CD8-positive, alpha-beta memory T cell (primary cell): ENCODE data around the gene FOSL2. TPM values are rescaled to one million over a fixed set of nuclear protein-coding genes. Genes with fewer than 3 reads are reported as not detected.

ENCODE experiments used
- CTCF ChIA-PET: fragments of 350-600 bp; sonication (Branson Sonifier 250); formaldehyde crosslinking; loops from one replicate; lab custom pipeline; 2021; ENCODE audit warnings: antibody characterized with exemption; lab: Charles Lee
- POLR2A ChIA-PET: fragments of 350-600 bp; sonication (Branson Sonifier 250); formaldehyde crosslinking; loops from one replicate; lab custom pipeline; 2021; ENCODE audit warnings: antibody characterized with exemption; lab: Charles Lee
- DNase-seq, 5 donors: peaks; one replicate each; pipeline versions ENCODE4 v3.0.0 to v3.0.0-alpha.2; 2020 to 2022; ENCODE audit warnings: mixed read lengths in 1 of 5
- H3K27ac ChIP-seq: one replicate; pipeline ENCODE4 v1.7.0; 2013; ENCODE audit warnings: low read depth, mild to moderate bottlenecking, low read length, moderate library complexity
- H3K27me3 ChIP-seq: 2 replicates; pipeline ENCODE4 v1.7.0; 2013; ENCODE audit warnings: low read length, mild to moderate bottlenecking; ENCODE audit not compliant: insufficient read depth, poor library complexity, severe bottlenecking
- H3K36me3 ChIP-seq: 2 replicates; pipeline ENCODE4 v1.7.0; 2013; ENCODE audit warnings: mild to moderate bottlenecking, low read length, moderate library complexity; ENCODE audit not compliant: insufficient read depth
- H3K4me1 ChIP-seq: 2 replicates; pipeline ENCODE4 v1.7.0; 2013; ENCODE audit warnings: mild to moderate bottlenecking, low read length, moderate library complexity; ENCODE audit not compliant: insufficient read depth
- H3K4me3 ChIP-seq: 2 replicates; pipeline ENCODE4 v1.7.0; 2013; ENCODE audit warnings: mild to moderate bottlenecking, low read length
- H3K9me3 ChIP-seq: 2 replicates; pipeline ENCODE4 v1.7.0; 2013; ENCODE audit warnings: mild to moderate bottlenecking, low read length
- H3K27ac Mint-ChIP-seq, 8 donors: one replicate each; pipeline ENCODE4 v1.8.0; 2020 to 2021; ENCODE audit warnings: mixed read lengths in 8 of 8, mild to moderate bottlenecking in 6 of 8, inconsistent platforms in 3 of 8, moderate library complexity in 3 of 8
- H3K27me3 Mint-ChIP-seq, 2 donors: one replicate each; pipeline ENCODE4 v1.8.0; 2020 to 2021; ENCODE audit warnings: mixed read lengths in 2 of 2, mild to moderate bottlenecking in 1 of 2, moderate library complexity in 1 of 2
- H3K36me3 Mint-ChIP-seq, 3 donors: one replicate each; pipeline ENCODE4 v1.8.0; 2020 to 2021; ENCODE audit warnings: mixed read lengths in 3 of 3, inconsistent platforms in 1 of 3, mild to moderate bottlenecking in 1 of 3
- H3K4me1 Mint-ChIP-seq, 3 donors: one replicate each; pipeline ENCODE4 v1.8.0; 2020 to 2021; ENCODE audit warnings: mixed read lengths in 3 of 3, inconsistent platforms in 1 of 3, mild to moderate bottlenecking in 1 of 3
- H3K4me3 Mint-ChIP-seq, 7 donors: one replicate each; pipeline ENCODE4 v1.8.0; 2020 to 2021; ENCODE audit warnings: mixed read lengths in 7 of 7, mild to moderate bottlenecking in 6 of 7, moderate library complexity in 4 of 7, inconsistent platforms in 2 of 7
- H3K9me3 Mint-ChIP-seq, 5 donors: one replicate each; pipeline ENCODE4 v1.8.0; 2020 to 2022; ENCODE audit warnings: mixed read lengths in 5 of 5, mild to moderate bottlenecking in 3 of 5, moderate library complexity in 2 of 5, inconsistent platforms in 1 of 5
- polyA plus RNA-seq: library from polyadenylated mRNA; unstranded; fragments of 300-500 nt; fragmentation: Illumina TruSeq; gene quantifications from one replicate; pipeline ENCODE4 v1.2.3, GENCODE V29; 2021
- total RNA-seq, 2 experiments: library from RNA; stranded (reverse); gene quantifications; one replicate each; pipeline ENCODE4 v1.2.3, GENCODE V29; 2021

FOSL2 gene
- total and polyA plus RNA-seq, 3 experiments from 2014 or later, result 14.1 to 47.3 (median 46.2) TPM

DNA sequence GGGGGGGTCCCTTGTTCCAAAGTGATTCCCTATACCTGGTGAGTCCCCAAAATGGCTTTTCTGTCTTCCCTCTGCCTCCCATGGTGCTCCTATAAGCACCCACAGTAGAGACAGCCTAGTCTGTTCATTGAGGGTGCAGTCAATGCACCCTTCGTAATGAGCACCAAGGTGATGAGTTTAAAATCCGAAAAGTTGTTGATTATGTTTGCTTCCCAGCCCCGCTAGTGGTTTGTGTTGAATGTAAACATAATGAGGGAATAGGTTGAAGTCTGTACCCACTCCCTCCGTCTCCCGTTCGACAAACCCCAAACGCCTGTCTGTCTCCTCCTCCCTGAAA, 2.3 kb downstream of the FOSL2 start:
- no peak for DNase-seq
- H3K4me3 Mint-ChIP-seq, result no peak overlapping the region
- CTCF ChIA-PET, result no interaction called here
- Histone ChIP-seq H3K27ac (peak overlapping the region; percentile 89), H3K4me1 (peaks cover 25% of the 10 kb centered on the region), H3K27me3 (no peaks in the 10 kb centered on the region), H3K9me3 (no peaks in the 10 kb centered on the region), H3K4me3 (peak overlapping the region; percentile 56), H3K36me3 (peaks cover 4% of the 10 kb centered on the region)
- POLR2A ChIA-PET, result no interaction called here
- peaks cover 0 to 27% (median 0%) of the 10 kb centered on the region in 3 donors for H3K36me3 Mint-ChIP-seq
- peaks cover 0 to 6% of the 10 kb centered on the region in 2 donors for H3K27me3 Mint-ChIP-seq
- H3K4me1 Mint-ChIP-seq, result peaks cover 25 to 38% (median 28%) of the 10 kb centered on the region in 3 donors
- H3K9me3 Mint-ChIP-seq, result peaks cover 0 to 2% (median 2%) of the 10 kb centered on the region in 5 donors
- H3K27ac Mint-ChIP-seq, result no peak overlapping the region

DNA sequence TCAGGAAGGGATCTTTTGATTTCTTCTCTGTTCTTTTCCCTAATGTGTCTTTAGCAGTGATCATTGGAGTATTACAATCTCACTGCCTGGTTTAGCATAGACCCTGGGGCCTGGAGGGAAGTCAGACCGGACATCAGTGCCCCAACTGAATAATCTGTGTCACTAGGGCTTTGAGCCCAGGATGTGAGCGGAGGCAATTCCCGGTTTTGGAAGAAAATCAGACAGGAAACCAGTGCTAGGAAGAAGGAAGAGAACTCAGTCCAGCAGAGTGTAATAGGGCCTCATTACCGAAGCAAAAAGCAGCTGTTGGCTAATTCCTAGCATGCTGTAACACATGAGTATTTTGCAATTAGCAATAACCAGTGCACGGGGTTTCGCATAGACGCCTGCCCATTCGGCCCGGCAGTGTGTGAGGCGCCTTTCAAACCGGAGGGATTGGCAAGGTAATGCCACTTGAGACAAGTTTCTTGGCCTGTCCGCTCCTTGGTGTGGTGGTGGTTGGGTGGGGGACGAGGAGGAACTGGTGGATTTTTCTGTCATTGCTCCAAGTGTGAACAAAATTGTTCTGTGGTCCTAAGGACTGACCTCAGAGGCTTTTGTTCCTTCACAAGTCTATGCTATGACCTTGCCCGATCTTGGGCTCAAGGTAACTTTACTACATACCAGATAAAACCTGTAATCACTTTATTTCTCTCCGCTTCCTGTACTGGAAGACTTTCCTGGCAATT, 2.8 kb downstream of the FOSL2 start:
- Mint-ChIP-seq H3K27ac (no peak overlapping the region), H3K27me3 (peaks cover 0 to 6% of the 10 kb centered on the region in 2 donors), H3K9me3 (peaks cover 0 to 2% (median 2%) of the 10 kb centered on the region in 5 donors), H3K36me3 (peaks cover 0 to 30% (median 0%) of the 10 kb centered on the region in 3 donors), H3K4me3 (no peak overlapping the region), H3K4me1 (peaks cover 28 to 41% (median 32%) of the 10 kb centered on the region in 3 donors)
- Histone ChIP-seq H3K9me3 (no peaks in the 10 kb centered on the region), H3K4me1 (peaks cover 25% of the 10 kb centered on the region), H3K27ac (peak overlapping the region; percentile 0), H3K36me3 (peaks cover 4% of the 10 kb centered on the region), H3K27me3 (no peaks in the 10 kb centered on the region), H3K4me3 (peak overlapping the region; percentile 56)
- ChIA-PET POLR2A (interaction anchor here (0.7 to 1.0 kb wide), 2 partner anchors 15 to 23 kb away, joined by 3 to 5 read pairs; no protein-coding TSS in a partner anchor), CTCF (interaction anchor here (1.1 kb wide), 1 partner anchor 623 kb away, joined by 3 read pairs; no protein-coding TSS in a partner anchor)
- peak in 1 of 5 donors; percentile 46 for DNase-seq

DNA sequence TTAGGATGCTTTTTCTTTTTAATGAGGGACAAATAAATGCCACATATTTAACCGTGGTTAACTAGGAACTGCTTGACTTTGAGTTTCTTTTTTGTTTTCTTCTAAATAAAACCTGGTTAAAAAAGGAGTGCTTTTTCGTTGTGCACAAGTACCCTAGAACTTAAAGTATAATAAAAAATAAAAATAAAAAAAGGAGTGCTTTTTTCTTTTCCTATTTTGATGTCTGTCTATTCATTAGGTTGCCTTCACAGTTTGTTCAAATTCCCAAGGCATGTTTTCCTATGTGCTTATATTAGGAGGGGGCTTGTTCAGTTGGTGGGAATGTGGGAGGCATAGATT, 4.4 kb downstream of the FOSL2 start:
- H3K9me3 Mint-ChIP-seq, result peaks cover 0 to 2% (median 2%) of the 10 kb centered on the region in 5 donors
- ChIA-PET CTCF (interaction anchor here (1.3 to 1.5 kb wide), 2 partner anchors 12 to 692 kb away, joined by 3 read pairs; no protein-coding TSS in a partner anchor), POLR2A (no interaction called here)
- Histone ChIP-seq H3K36me3 (peaks cover 4% of the 10 kb centered on the region), H3K4me1 (peaks cover 16% of the 10 kb centered on the region), H3K27me3 (no peaks in the 10 kb centered on the region), H3K9me3 (no peaks in the 10 kb centered on the region), H3K4me3 (no peak overlapping the region), H3K27ac (no peak overlapping the region)
- peak overlapping the region in 4 of 7 donors; percentile 9 to 61 (median 41) for H3K4me3 Mint-ChIP-seq
- H3K27me3 Mint-ChIP-seq, result peaks cover 0 to 6% of the 10 kb centered on the region in 2 donors
- peak overlapping the region in 4 of 8 donors; percentile 13 to 70 (median 54) for H3K27ac Mint-ChIP-seq
- peaks cover 31 to 45% (median 37%) of the 10 kb centered on the region in 3 donors for H3K4me1 Mint-ChIP-seq
- DNase-seq, result no peak
- H3K36me3 Mint-ChIP-seq, result peaks cover 0 to 39% (median 0%) of the 10 kb centered on the region in 3 donors

DNA sequence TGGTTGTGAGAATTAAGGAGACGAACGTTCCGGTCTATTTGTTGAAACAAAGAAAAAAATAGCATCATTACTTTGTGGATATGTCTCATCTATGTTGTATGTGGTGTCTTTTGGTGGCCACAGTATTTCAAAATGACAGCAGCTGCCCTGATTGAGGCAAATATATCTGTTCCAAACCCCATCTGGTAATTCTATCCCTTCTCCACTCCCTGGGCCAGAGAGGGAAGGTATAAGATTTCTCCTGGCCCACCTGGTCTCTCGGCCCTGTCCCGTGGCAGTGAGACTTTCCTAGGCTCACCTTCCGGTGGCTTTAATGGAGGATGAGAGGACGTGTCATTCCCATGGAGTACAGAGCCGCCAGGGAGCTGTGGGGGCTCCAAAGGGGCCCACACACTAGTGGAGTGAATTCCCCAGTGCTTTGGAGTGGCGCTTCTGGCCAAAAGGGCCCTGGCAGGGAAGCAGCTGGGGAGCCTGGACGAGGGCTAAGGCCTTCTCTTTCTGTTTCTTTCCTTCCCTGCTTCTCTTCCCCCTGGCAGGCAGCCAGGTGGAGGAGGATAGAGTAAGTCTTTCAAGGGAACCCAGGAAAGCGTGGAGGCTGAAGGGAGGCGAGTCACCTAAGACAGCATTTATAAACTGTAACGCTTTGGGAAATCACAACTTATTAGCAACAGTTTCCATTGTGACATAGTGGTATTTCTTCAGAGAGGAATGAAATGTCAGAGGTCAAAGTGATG, 5.6 kb downstream of the FOSL2 start:
- Mint-ChIP-seq H3K4me3 (peak overlapping the region in 3 of 7 donors; percentile 7 to 61 (median 59)), H3K27ac (peak overlapping the region in 5 of 8 donors; percentile 5 to 96 (median 64)), H3K4me1 (peaks cover 40 to 56% (median 50%) of the 10 kb centered on the region in 3 donors), H3K36me3 (peaks cover 0 to 41% (median 0%) of the 10 kb centered on the region in 3 donors), H3K27me3 (peaks cover 0 to under 1% of the 10 kb centered on the region in 2 donors), H3K9me3 (no peaks in the 10 kb centered on the region)
- DNase-seq, result no peak
- Histone ChIP-seq H3K4me3 (no peak overlapping the region), H3K4me1 (peaks cover 24% of the 10 kb centered on the region), H3K27ac (no peak overlapping the region), H3K9me3 (no peaks in the 10 kb centered on the region), H3K36me3 (peaks cover 4% of the 10 kb centered on the region), H3K27me3 (no peaks in the 10 kb centered on the region)
- POLR2A ChIA-PET, result no interaction called here
- CTCF ChIA-PET, result no interaction called here

DNA sequence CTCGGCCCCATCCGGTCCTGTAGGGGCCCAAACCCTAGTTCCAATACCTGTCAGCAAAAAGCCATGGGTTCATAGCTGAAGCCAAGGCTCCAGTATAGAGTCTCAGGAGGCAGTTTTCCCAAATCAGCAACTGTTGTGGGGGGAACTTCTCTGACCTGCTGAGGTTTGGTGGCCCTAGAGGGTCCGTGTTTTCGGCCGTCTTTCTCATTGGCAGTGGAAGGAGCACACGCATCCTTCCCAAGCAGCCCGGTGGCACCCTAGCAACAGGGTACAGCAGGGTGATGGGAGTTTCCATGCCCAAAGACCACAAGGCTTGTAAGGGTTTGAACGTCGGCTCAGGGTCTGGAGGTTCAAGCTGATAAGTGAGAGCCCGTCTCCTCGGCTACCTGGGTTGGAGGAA, 6.6 kb downstream of the FOSL2 start:
- Mint-ChIP-seq H3K4me1 (peaks cover 49 to 62% (median 58%) of the 10 kb centered on the region in 3 donors), H3K36me3 (peaks cover 0 to 47% (median 0%) of the 10 kb centered on the region in 3 donors)
- peaks cover 33% of the 10 kb centered on the region for H3K4me1 ChIP-seq

DNA sequence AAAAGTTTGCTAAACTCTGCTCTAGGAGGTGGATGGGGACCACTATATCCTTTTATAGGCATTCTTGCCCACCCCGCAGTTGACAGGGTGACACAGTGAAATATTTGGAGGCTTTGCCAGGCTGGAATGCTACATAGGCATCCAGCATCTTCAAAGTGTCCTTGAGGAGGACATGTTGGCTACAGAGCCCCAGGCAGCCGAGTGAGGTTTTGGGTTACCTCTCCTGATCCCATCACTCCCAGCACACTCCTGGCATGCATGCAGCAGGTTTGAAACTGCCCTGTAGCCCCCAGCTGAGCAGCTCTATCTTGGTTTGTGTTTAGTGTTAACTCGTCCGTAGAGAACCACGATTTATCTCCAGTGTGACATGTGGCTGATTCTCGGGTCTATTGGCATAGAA, 7.3 kb downstream of the FOSL2 start:
- Histone ChIP-seq H3K4me3 (no peak overlapping the region), H3K36me3 (peaks cover 4% of the 10 kb centered on the region), H3K27ac (no peak overlapping the region), H3K27me3 (no peaks in the 10 kb centered on the region), H3K9me3 (no peaks in the 10 kb centered on the region), H3K4me1 (peaks cover 28% of the 10 kb centered on the region)
- Mint-ChIP-seq H3K9me3 (no peaks in the 10 kb centered on the region), H3K27me3 (no peaks in the 10 kb centered on the region), H3K4me1 (peaks cover 49 to 58% (median 58%) of the 10 kb centered on the region in 3 donors), H3K27ac (peak overlapping the region in 6 of 8 donors; percentile 6 to 96 (median 50)), H3K36me3 (peaks cover 0 to 50% (median 0%) of the 10 kb centered on the region in 3 donors), H3K4me3 (peak overlapping the region in 4 of 7 donors; percentile 8 to 79 (median 66))
- CTCF ChIA-PET, result interaction anchor here (3.9 kb wide), 1 partner anchor 9 kb away, joined by 14 read pairs; no protein-coding TSS in a partner anchor
- DNase-seq, result peak in 1 of 5 donors; percentile 12
- POLR2A ChIA-PET, result no interaction called here

More for the DNA sequence above, 6.6 kb downstream of the FOSL2 start:
- H3K27ac ChIP-seq, result no peak overlapping the region
- H3K36me3 ChIP-seq, result peaks cover 4% of the 10 kb centered on the region
- Mint-ChIP-seq H3K27ac (peak overlapping the region in 4 of 8 donors; percentile 13 to 96 (median 65)), H3K9me3 (no peaks in the 10 kb centered on the region), H3K4me3 (peak overlapping the region in 4 of 7 donors; percentile 23 to 79 (median 64)), H3K27me3 (no peaks in the 10 kb centered on the region)
- no peaks in the 10 kb centered on the region for H3K27me3 ChIP-seq
- no peak for DNase-seq
- no peak overlapping the region for H3K4me3 ChIP-seq
- ChIA-PET CTCF (no interaction called here), POLR2A (no interaction called here)
- H3K9me3 ChIP-seq, result no peaks in the 10 kb centered on the region

DNA sequence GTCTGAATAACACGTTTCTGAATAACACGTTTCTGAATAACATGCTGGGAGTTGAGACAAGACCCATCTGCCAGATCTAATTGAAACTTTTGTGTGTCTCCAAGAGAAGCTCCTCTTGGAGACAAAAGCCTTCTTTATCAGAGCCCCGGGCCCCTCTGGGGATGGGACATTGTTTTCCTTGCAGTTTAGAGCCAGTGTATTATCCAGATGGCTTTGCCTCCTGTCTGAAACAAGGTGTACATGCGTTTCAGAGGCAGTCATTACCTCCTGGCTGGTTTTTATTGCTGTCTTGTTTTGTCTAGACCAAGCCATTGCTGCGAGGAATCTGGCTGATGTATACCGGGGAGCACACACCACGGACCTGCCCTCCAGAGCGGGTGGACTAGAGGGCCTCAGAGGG, 7.8 kb downstream of the FOSL2 start:
- peaks cover 8% of the 10 kb centered on the region for H3K36me3 ChIP-seq
- H3K27ac ChIP-seq, result no peak overlapping the region
- H3K4me1 ChIP-seq, result peaks cover 27% of the 10 kb centered on the region
- ChIA-PET POLR2A (no interaction called here), CTCF (interaction anchor here (3.9 kb wide), 1 partner anchor 9 kb away, joined by 14 read pairs; no protein-coding TSS in a partner anchor)
- no peaks in the 10 kb centered on the region for H3K9me3 ChIP-seq
- Mint-ChIP-seq H3K27me3 (no peaks in the 10 kb centered on the region), H3K27ac (peak overlapping the region in 7 of 8 donors; percentile 6 to 96 (median 54)), H3K9me3 (no peaks in the 10 kb centered on the region), H3K4me1 (peaks cover 51 to 58% (median 58%) of the 10 kb centered on the region in 3 donors), H3K36me3 (peaks cover 0 to 55% (median 0%) of the 10 kb centered on the region in 3 donors), H3K4me3 (peak overlapping the region in 4 of 7 donors; percentile 8 to 79 (median 66))
- no peak for DNase-seq
- H3K27me3 ChIP-seq, result no peaks in the 10 kb centered on the region
- H3K4me3 ChIP-seq, result no peak overlapping the region
